Neural progenitor cell (in vitro differentiated cells): Measurements from ENCODE around the gene LIMA1.

ENCODE experiments used
- EZH2 ChIP-seq: fragments of 200-600 bp; sonication (generic); IDR thresholded peaks from 2 replicates; pipeline ENCODE4 v1.6.1; 2017; ENCODE audit warnings: antibody characterized with exemption, mild to moderate bottlenecking, moderate library complexity
- EZH2phosphoT487 ChIP-seq: fragments of 200-600 bp; sonication (generic); IDR thresholded peaks from 2 replicates; pipeline ENCODE4 v1.6.1; 2017; ENCODE audit warnings: antibody characterized with exemption
- TF ChIP-seq, protein P1 (sequence below): fragments of 200-600 bp; sonication (generic); IDR thresholded peaks from 2 replicates; pipeline ENCODE4 v1.5.1; 2017; ENCODE audit warnings: antibody characterized with exemption, mild to moderate bottlenecking

DNA sequence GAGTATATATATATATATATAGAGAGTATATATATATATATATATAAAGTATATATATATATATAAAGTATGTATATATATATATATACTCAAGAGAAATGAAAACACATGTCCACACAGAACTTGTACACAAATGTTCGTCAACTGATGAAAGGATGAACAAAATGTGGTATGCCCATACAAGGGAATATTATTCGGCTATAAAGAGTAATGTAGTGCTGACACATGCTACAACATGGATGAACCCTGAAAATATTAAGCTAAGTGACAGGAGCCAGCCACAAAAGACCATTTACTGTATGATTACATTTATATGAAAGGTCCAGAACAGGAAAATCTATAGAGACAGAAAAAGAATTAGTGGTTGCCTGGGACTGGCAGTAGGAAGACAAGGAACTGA, 19.5 kb downstream of the LIMA1 start:
- TF ChIP-seq, protein P1, sequence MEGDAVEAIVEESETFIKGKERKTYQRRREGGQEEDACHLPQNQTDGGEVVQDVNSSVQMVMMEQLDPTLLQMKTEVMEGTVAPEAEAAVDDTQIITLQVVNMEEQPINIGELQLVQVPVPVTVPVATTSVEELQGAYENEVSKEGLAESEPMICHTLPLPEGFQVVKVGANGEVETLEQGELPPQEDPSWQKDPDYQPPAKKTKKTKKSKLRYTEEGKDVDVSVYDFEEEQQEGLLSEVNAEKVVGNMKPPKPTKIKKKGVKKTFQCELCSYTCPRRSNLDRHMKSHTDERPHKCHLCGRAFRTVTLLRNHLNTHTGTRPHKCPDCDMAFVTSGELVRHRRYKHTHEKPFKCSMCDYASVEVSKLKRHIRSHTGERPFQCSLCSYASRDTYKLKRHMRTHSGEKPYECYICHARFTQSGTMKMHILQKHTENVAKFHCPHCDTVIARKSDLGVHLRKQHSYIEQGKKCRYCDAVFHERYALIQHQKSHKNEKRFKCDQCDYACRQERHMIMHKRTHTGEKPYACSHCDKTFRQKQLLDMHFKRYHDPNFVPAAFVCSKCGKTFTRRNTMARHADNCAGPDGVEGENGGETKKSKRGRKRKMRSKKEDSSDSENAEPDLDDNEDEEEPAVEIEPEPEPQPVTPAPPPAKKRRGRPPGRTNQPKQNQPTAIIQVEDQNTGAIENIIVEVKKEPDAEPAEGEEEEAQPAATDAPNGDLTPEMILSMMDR: no peak
- TF ChIP-seq EZH2: no peak
- no peak for TF ChIP-seq EZH2phosphoT487
